Adrenal gland (tissue), 5 donors: ENCODE results near the gene RAPGEF3.

Experiments
- POLR2A ChIP-seq, 2 donors: fragments of 450-650 bp; IDR thresholded peaks; one replicate each; pipeline ENCODE4 v1.6.1; 2017; ENCODE audit warnings: antibody characterized with exemption in 2 of 2, mild to moderate bottlenecking in 2 of 2, moderate library complexity in 1 of 2
- TF ChIP-seq, protein P1 (sequence below), 6 experiments: fragments of 450-650 bp in 4 of 6; fragments of 200-600 bp in 2 of 6; sonication (generic) in 1 of 6; IDR thresholded peaks; 1 replicate in 5 of 6; 2 replicates in 1 of 6; pipeline versions ENCODE4 v1.5.1 to v1.8.0; 2016 to 2021; ENCODE audit warnings: antibody characterized with exemption in 6 of 6, mild to moderate bottlenecking in 2 of 6, moderate library complexity in 1 of 6
- donor health status: DM: no; HTN: no; CAD: no.

GRCh38 chr12:47744778-47745436, 13.8 kb downstream of the RAPGEF3 start:
- TF ChIP-seq, protein P1, sequence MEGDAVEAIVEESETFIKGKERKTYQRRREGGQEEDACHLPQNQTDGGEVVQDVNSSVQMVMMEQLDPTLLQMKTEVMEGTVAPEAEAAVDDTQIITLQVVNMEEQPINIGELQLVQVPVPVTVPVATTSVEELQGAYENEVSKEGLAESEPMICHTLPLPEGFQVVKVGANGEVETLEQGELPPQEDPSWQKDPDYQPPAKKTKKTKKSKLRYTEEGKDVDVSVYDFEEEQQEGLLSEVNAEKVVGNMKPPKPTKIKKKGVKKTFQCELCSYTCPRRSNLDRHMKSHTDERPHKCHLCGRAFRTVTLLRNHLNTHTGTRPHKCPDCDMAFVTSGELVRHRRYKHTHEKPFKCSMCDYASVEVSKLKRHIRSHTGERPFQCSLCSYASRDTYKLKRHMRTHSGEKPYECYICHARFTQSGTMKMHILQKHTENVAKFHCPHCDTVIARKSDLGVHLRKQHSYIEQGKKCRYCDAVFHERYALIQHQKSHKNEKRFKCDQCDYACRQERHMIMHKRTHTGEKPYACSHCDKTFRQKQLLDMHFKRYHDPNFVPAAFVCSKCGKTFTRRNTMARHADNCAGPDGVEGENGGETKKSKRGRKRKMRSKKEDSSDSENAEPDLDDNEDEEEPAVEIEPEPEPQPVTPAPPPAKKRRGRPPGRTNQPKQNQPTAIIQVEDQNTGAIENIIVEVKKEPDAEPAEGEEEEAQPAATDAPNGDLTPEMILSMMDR (IDR thresholded peaks at IDR 0.05), result no peak
- no peak for TF ChIP-seq POLR2A (IDR thresholded peaks at IDR 0.05)
